Measurements from ENCODE around the gene CLK2.
A peak's percentile ranks its signal among the peaks of the same experiment; 100 is the strongest.
"Not testable (repeated sequence)": the region's sequence is repeated elsewhere in the genome, so short reads cannot be mapped to it uniquely, and the experiment has no call there.

The CLK2 gene

DNA sequence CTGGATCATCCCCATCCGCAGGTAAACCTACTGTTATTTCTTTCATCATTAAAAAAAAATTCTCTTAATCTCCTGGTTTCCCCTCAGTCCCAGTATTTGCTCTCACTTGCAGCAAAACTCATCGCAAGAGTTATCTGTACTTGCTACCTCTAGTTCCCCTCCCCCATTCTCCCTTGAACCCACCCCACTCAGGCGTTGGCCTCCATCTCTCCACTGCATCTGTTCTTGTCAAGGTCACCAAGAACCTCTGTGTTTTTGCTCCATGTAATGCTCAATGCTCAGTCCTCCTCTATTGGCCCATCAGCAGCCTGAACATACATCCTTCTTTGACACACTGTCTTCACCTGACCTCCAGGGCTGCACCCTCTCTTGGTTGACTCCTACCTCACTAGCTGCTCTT is 23.4 kb upstream of the CLK2 start:
- DNase-seq (ENCODE audit: low read depth in 3 of 3) = no peak

DNA sequence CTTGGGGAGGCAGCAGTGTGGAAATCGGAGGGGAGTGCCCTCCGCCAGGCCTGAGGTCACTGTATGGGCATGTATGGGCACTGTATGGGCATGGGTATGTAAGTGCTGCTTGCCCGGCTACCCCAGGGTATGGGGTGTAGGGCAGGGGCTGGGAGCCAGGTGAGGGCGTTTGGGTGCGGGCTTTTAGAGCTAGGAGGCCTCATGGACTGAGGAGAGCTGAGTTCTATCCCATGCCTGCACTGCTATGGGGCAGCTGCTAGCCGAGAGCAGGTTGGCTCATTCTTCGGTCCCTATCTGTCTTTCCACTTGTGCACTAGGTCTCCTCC is 22.6 kb upstream of the CLK2 start:
- DNase-seq (ENCODE audit: low read depth in 3 of 3) = no peak

DNA sequence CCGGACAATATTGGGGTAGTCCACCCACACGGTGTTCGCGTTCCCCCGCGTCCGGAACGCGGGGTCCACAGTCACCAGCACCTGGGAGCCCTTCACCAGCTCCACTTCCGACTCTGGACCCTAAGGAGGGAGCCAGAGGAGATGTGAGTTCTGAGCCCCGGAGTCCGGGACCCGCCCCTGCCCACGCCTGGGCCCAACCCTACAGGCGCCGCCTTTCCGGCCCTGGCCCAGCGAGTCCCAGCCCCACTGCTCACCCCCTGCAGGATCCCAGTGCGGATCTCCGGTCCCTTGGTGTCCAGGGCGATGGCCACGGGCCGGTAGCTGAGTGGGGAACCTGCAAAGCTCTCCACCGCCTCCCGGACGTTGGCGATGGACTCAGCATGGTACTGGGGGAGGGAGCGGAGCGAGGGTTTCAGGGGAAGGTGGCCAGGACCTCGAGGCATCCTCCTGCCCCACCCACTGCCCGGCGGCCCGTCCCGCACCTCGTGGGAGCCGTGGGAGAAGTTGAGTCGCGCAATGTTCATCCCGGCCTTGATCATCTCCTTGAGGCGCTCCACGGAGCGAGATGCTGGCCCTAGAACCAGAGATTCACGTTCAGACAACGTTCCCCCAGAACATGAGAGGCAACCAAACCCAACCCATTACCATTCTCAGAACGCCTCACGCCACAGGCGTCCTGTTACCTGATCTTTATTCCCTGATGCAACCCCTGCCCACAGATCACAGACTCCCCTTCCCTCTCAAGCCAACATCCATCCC is 22.1 kb upstream of the CLK2 start:
- no peak for DNase-seq (ENCODE audit: low read depth in 3 of 3)

DNA sequence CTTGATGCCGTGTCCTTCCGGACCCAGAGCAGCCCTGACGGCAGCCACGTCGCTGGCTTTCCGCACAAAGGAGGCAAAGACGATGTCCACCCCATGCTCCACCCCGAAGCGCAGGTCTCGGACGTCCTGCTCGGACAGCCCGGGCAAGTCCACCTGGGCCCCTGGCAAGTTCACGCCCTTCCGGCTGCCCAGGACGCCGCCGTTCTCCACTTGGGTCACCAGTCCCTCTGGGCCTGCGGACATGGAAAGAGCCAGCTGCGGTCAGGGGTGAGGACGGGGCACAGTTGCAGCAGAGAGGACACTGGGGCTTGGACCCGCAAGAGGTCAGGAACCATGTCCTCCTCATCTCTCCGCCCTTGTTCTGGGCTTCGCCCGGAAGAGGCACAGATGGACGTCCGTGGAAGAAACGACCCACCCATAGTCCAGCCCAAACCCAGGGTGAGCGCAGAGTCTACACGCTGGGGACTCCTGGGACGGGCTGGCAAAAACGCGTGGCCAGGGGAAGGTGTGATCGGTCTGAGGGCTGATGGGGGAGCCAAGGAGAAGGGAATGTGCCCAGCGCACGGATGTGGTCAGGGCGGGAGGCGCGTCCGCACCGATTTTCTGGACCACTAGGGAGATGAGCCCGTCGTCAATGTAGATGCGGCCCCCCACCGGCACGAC is 21.3 kb upstream of the CLK2 start:
- DNase-seq (ENCODE audit: low read depth in 3 of 3) = no peak

DNA sequence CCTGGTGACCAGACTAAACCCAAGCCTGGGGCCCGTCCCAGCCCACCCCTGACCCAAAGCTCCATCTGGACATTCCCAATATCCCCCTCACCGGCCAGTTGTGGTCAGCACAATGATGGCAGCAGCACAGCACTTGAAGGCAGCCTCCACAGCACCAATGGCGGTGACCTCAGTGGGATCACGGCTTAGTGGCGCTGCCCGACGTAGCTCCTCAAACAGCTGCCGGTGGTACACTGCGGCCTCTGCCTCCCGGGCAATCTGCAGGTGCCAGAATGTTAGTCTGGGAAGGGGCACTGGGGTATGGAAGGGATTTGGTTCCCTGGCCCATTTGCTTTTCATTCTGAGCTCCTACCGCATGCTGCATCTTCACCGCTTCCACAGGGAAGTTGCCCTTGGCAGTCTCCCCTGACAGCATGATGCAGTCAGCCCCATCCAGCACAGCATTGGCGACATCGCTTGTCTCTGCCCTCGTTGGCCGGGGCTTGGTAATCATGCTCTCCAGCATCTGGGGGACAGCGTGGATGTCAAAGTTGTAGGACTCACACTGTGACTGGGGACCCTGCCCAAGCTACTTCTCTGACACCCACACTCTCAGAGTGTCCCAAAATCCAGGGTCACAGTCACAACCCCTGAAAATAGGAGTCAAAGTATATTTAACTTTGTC is 19.9 kb upstream of the CLK2 start:
- DNase-seq (ENCODE audit: low read depth in 3 of 3) = no peak

DNA sequence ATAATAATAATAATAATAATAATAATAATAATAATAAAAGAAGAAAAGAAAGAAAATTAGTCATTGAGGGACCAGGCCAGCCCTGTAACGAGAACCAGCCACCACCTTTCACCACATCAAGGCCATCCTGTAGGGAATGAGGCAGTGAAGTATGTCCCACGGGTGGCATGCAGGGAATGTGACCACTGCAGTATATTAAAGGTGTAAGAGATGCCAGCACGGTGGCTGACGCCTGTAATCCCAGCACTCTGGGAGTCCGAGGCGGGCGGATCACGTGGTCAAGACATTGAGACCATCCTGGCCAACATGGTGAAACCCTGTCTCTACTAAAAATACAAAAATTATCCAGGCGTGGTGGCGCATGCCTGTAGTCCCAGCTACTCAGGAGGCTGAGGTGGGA is 17.7 kb upstream of the CLK2 start:
- DNase-seq (ENCODE audit: low read depth in 3 of 3) = not testable (repeated sequence)

DNA sequence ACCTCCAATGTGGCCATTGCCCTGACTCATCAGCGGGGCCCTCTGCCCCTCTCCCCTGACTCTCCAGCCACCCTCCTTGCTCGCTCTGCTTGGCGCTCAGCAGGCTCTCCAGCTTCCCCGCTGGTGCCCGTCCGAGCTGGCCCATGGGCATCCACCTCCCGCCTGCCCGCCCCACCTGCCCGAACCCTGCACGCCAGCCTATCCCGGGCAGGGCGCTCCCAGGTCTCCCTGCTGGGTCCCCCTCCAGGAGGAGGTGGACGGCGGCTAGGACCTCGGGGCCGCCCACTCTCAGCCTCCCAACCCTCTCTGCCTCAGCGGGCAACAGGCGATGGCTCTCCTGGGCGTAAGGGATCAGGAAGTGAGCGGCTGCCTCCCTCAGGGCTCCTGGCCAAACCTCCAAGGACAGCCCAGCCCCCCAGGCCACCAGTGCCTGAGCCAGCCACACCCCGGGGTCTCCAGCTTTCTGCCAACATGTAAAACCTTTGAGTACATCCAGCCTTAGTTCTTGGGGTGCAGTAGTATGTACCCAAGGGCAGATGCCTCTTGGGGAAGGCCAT is 14.8 kb upstream of the CLK2 start:
- no peak for DNase-seq (ENCODE audit: low read depth in 3 of 3)

DNA sequence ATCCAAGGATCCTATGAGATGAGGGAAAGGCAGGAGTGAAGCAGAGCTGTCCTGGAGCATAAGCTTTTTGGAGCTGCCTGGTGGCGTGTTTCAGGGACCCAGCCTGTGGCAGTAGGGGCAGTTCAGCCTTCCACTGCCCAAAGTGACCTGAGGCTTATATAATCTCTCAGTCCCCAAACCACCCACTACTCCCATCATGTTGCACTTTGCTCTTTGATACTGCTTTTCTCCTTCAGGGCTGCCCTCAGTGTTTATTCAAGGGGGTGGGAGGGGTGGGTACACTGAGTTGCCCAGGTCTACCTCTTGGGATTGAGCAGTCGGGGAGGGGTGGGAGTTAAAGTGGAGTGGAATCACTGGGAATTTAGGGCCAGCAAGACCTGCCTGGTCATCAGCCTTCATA is 13.2 kb upstream of the CLK2 start:
- DNase-seq (ENCODE audit: low read depth in 3 of 3) = no peak

DNA sequence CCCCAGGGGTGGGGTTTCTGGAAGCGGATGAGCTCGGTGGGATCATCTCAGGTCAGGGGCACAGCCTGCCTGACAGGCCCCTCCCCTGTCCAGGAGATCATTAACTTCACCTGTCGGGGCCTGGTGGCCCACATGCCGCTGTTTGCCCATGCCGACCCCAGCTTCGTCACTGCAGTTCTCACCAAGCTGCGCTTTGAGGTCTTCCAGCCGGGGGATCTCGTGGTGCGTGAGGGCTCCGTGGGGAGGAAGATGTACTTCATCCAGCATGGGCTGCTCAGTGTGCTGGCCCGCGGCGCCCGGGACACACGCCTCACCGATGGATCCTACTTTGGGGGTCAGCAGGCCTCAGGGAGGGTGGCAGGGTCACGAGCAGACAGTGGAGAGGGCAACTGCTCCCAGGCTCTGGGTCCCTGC is 12.3 kb upstream of the CLK2 start:
- no peak for DNase-seq (ENCODE audit: low read depth in 3 of 3)

DNA sequence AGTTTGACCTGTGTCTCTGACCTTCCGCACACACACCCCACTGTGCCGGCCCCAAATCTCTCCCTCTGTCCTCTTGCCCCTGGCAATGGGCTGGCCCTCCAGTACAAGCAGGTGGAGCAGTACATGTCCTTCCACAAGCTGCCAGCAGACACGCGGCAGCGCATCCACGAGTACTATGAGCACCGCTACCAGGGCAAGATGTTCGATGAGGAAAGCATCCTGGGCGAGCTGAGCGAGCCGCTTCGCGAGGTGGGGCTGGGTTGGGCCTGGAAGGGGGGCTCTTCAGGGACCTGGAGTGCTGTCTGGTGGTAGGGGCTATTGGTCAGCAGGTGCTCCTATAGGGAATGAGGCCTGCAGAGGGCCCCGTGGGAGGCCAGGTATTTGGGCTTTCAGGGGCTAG is 11.8 kb upstream of the CLK2 start:
- DNase-seq (ENCODE audit: low read depth in 3 of 3) = no peak

DNA sequence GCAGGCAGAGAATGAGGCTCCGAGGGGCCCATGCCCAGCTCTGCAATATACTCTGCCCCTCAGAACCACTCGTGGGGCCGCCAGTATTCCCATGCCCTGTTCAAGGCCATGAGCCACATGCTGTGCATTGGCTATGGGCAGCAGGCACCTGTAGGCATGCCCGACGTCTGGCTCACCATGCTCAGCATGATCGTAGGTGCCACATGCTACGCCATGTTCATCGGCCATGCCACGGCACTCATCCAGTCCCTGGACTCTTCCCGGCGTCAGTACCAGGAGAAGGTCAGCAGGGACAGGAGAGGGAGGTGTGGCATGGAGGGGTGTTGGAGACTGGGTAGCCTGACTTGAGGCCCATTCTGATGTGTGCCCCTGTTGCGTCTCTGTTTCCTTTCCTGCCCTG is 11.2 kb upstream of the CLK2 start:
- no peak for DNase-seq (ENCODE audit: low read depth in 3 of 3)

DNA sequence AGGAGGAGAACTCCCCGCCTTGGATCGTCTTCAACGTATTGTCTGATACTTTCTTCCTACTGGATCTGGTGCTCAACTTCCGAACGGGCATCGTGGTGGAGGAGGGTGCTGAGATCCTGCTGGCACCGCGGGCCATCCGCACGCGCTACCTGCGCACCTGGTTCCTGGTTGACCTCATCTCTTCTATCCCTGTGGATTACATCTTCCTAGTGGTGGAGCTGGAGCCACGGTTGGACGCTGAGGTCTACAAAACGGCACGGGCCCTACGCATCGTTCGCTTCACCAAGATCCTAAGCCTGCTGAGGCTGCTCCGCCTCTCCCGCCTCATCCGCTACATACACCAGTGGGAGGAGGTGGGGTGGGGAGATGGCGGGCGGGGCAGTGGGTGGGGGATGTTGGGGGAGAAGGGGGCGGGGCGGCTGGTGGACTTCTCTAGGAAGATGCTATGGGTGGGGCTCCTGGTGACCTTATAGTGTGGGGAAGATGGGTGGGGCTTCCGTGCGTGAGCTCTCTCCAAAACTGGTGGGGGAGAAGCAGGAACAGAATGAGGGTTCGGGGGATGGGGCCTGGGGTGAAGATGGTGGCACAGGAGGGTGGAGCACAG is 9.3 kb upstream of the CLK2 start:
- DNase-seq (ENCODE audit: low read depth in 3 of 3) = no peak

DNA sequence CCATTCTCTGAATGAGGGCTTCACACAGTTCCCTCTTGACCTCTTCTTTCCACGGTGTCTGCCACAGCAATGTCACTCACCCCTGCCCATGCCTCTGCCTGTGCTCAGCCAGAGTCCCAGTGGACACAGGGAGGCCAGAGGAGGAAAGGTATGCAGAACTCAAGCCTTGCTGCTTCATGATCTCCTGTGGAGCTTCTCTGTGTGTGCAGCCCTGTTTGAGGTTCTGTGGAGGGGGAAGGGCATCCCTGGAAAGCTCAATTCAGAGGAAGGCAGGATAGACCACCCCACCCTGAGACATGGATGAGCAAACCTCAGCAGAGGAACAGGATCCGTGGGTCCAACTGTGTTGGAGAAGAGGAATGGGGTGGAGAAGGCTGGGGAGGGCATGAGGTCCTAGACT is 6.0 kb upstream of the CLK2 start:
- DNase-seq (ENCODE audit: low read depth in 3 of 3) = no peak

DNA sequence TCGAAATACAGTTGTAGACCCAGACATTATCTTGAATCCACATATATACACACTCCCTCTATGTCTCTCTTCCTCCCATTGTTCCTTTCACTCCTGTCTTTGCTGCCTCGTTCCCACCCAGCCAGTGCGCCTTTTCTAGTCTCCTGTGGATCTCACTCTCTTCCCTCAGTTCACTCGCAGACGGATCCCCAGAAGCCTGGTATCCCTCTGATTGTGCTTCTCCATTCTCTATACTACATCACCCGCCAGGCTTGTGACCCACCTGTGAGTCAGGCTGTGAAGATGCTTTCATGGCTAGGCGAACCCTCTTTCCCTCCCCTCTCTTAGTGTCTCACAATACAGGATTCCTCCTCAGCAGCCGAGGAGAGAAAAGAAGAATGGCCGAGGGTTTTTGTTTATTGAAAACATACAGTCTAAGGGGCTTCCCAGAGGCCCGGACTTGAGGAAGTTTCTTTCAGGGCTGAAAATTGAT is 5.4 kb upstream of the CLK2 start:
- DNase-seq (ENCODE audit: low read depth in 3 of 3) = no peak

DNA sequence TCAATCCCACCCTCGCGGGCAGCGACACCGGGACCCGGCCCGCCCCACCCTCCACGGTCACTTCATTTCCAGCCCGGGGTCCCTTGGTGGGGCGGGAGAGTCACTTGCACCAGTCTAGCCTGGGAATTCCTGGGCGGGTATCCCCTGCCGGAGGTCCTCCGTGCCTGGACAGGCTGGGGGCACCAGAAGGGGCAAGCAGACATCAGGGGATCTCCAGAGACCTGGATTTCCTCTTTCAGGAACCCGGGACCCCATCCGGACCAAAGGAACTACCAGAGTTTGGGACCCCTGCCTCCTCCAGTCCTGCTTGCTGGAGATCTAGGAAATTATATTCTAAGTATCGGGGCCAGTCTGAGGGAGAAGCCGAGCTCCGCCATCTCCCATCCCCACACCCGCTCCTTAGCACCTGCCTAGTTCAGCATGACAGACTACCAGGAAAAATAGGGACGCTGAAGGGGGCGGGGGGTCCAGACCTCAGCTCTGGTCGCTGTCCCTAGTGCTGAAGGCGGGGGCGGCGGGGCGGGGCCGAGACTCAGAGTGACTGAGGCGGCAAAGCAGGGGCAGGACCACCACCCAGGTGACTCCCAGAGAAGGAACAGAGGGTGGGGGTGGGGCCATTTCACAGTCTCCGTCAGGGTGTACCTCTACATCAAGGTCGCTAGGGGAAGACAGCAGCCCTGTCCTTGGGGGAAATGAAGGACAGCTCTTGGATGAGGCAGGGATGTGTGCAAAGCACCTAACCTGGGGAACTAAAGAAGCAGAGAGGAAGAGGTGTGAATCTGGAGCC is 4.8 kb upstream of the CLK2 start:
- peak; percentile 56 to 66 (median 58) for DNase-seq (ENCODE audit: low read depth in 3 of 3)

DNA sequence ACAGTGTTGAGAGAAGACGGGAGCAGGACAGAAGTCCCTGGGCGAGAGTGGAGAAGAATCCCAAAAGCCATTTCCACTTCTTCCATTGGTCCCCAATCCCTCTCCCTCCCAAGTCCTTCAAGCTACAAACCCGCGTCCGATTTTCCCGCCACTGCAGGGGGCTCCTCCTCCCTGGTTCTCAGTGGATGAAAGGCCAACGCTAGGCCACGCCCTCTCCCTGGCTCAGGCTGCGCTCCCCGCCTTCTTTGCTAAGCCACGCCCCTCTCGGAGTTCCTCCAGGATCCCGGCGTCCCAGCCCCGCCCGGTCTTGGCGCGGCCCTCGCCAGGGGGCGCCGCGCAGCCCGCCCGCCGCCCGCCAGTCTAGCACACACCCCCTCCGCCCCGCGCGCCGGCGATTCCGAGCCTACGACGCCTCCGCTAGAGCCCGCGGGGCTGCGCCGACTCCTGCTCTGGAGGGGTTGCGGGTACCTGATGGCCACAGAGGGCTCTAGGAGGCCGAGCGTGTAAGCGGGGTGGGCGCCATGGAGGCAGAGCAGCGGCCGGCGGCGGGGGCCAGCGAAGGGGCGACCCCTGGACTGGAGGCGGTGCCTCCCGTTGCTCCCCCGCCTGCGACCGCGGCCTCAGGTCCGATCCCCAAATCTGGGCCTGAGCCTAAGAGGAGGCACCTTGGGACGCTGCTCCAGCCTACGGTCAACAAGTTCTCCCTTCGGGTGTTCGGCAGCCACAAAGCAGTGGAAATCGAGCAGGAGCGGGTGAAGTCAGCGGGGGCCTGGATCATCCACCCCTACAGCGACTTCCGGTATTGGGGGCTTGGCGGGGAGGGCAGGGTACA is 4.0 kb upstream of the CLK2 start, which contains the start of gene HCN3:
HCN3 (plus strand) TSS at position 394 of the 832 bp plus-strand sequence; CDS start at position 522, 128 bp downstream.
- peak; percentile 90 to 92 (median 90) for DNase-seq (ENCODE audit: low read depth in 3 of 3)

DNA sequence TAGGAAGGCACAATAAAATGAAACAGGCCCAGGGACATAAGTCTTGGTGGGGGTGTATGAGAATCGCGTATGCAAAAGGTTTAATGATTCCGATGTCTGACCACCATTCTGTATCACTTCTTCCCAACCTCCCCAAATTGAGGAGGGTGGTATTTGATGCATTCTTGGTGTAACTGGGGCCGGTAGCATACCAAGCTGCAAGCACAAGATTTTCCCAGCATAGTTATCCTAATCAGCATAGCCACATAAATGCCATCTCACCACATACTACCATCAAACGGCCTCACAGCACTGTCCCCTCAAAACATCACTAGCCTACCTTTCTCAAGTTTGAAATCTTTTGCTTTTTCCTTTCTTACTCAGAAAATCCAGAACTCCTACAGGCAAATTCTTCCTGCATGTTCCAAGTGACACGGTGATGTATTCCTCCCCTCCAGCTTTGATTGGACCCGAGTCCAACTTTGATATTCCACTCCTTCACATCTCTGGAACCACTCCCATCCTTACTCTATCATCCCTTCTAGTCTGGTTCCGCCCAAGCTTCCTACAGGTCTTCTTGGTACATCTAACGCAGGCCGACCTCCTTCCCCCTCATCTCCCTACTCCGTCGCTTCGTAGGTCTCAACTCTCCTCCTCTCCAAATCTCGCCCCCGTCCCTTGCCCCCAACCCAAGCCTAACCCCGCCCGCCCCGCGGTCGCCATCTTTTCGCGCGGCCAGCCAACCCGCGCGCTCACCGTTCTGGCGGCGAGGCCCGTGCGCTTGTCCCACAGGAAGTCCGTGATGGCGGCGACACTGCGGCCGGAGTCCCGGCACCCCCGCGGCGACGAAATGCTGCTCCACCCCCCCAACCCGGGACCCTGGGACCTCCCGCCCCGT is 600 bp downstream of the CLK2 start:
- DNase-seq (ENCODE audit: low read depth in 3 of 3) = no peak

DNA sequence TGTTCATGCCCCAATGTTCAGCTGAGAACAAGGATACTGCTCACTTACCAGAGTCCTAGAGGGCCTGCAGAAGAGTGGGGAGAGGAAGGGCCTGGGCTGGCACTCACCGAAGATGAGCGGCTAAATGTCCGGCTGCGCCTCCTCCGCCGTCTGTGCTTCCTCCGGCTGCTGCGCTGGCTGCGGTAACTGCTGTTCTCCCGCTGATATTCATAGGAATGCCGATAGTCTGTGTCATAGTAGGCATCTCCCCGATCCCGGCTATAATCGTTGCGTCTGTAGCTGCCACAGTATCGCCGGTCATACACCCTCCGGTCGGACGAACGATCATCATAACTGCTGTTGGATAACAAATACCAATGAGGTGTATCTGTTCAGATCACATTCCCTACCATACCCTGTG is 3.9 kb downstream of the CLK2 start:
- no peak for DNase-seq (ENCODE audit: low read depth in 3 of 3)

DNA sequence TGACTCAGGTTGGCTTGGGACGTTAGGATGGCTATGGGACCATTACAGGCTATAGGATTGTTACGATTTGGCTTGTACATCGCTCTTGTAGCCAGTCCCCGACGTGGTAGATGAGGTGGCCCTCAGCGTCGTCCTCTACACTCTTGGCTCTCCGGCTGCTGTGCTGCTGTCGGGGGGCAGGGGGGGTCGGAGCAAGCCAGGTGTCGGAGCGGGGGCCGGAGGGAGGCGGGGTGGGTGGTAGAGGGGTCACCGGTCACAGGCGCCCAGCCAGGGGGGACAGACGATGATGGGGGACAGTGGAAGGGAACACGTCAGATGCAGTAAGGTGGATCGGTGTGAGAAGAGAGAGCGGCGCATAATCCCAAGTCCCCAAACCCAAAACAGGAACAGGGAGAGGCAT is 4.7 kb downstream of the CLK2 start:
- no peak for DNase-seq (ENCODE audit: low read depth in 3 of 3)

DNA sequence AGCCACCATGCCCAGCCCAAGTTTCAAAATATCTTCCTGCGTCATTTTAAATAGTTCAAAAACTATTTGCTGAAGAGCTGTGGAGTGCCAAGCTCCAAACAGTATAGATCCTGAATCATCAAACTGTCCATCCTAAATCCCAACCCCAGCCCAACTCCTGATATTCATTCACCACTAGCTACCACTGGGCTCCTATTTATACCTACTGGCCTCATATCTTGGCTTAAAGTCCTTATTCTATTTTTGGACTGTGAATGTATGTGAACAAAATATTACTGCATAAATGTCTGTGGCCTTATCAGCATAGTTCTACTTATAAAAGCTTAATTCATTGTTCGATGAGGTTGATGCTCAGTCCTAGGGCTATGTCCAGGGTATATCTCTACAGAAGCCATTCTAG is 5.9 kb downstream of the CLK2 start:
- DNase-seq (ENCODE audit: low read depth in 3 of 3) = no peak

Measured in stimulated activated CD4-positive, alpha-beta T cell treated with anti-CD3 and anti-CD28 coated beads, TNF-alpha, amount 100 ng/mL, for 4 hours (primary cell).